Activated naive CD4-positive, alpha-beta T cell treated with anti-CD3 and anti-CD28 coated beads for 36 hours (primary cell): ENCODE measurements around the gene CFDP1. TPM values are rescaled to one million over a fixed set of nuclear protein-coding genes. Genes with fewer than 3 reads are reported as not detected.
"Not testable (repeated sequence)": the region's sequence is repeated elsewhere in the genome, so short reads cannot be mapped to it uniquely, and the experiment has no call there.

Experiments used
- CTCF ChIA-PET: fragments of 350-600 bp; sonication (Branson Sonifier 250); formaldehyde crosslinking; loops from one replicate; lab custom pipeline; 2021; ENCODE audit warnings: antibody characterized with exemption; lab: Charles Lee
- DNase-seq: peaks from one replicate; pipeline ENCODE4 v3.0.0-alpha.2; 2020
- H3K27ac Mint-ChIP-seq: one replicate; pipeline ENCODE4 v1.8.0; 2021; ENCODE audit warnings: mild to moderate bottlenecking, mixed read lengths
- H3K27me3 Mint-ChIP-seq: one replicate; pipeline ENCODE4 v1.8.0; 2021; ENCODE audit warnings: low read depth, mixed read lengths
- H3K36me3 Mint-ChIP-seq: one replicate; pipeline ENCODE4 v1.8.0; 2021; ENCODE audit warnings: low read depth, mixed read lengths
- H3K4me1 Mint-ChIP-seq: one replicate; pipeline ENCODE4 v1.8.0; 2021; ENCODE audit warnings: low read depth, mixed read lengths
- H3K4me3 Mint-ChIP-seq: one replicate; pipeline ENCODE4 v1.8.0; 2021; ENCODE audit warnings: mild to moderate bottlenecking, moderate library complexity, mixed read lengths
- H3K9me3 Mint-ChIP-seq: one replicate; pipeline ENCODE4 v1.8.0; 2021; ENCODE audit warnings: mixed read lengths
- intact Hi-C: fragments of 100-400 bp; cut with micrococcal nuclease; formaldehyde crosslinking; loops from one replicate; pipeline ENCODE4 v1.15.1; 2023
- total RNA-seq, 2 experiments: library from RNA; stranded (reverse); gene quantifications; one replicate each; pipeline ENCODE4 v1.2.3, GENCODE V29; 2021

CFDP1 gene
- total RNA-seq, 2 experiments from 2014 or later: 37.2 to 44.1 TPM

GRCh38 chr16:75293173-75293572, 140.1 kb downstream of the CFDP1 start:
- H3K27me3 Mint-ChIP-seq: peaks cover 2% of the 10 kb centered on the region

DNA sequence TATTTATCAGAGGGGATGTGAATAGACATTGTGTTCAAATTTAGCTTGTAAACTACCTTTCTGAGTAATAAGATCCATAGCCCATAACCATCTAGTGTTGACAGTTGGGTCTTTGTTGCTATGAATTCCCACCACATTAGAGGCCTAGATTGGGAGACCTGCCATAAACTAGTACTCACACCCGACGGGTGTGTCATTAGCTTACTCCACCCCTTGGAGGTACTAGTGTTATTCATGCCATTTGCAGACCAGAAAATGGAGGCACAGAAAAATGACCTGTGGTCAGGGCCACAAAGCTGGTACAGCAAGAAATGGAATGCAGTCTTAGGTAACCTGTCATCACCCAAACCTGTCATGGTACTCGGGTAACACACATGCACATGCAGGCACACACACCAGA, 140.6 kb downstream of the CFDP1 start:
- Mint-ChIP-seq H3K4me3 (no peak overlapping the region), H3K9me3 (no peaks in the 10 kb centered on the region), H3K4me1 (peaks cover 15% of the 10 kb centered on the region), H3K27ac (no peak overlapping the region), H3K36me3 (peaks cover 43% of the 10 kb centered on the region), H3K27me3 (peaks cover 2% of the 10 kb centered on the region)
- intact Hi-C loops: no loop called here
- DNase-seq: no peak
- CTCF ChIA-PET: interaction anchor here (1.0 kb wide), 1 partner anchor 110 kb away, joined by 3 read pairs; no protein-coding TSS in a partner anchor

More at GRCh38 chr16:75293173-75293572, 140.1 kb downstream of the CFDP1 start:
- Mint-ChIP-seq H3K9me3 (no peaks in the 10 kb centered on the region), H3K27ac (no peak overlapping the region), H3K4me3 (no peak overlapping the region), H3K4me1 (peaks cover 12% of the 10 kb centered on the region), H3K36me3 (peaks cover 48% of the 10 kb centered on the region)
- CTCF ChIA-PET: interaction anchor here (1.0 kb wide), 1 partner anchor 109 kb away, joined by 3 read pairs; no protein-coding TSS in a partner anchor
- intact Hi-C loops: no loop called here
- DNase-seq: no peak

DNA sequence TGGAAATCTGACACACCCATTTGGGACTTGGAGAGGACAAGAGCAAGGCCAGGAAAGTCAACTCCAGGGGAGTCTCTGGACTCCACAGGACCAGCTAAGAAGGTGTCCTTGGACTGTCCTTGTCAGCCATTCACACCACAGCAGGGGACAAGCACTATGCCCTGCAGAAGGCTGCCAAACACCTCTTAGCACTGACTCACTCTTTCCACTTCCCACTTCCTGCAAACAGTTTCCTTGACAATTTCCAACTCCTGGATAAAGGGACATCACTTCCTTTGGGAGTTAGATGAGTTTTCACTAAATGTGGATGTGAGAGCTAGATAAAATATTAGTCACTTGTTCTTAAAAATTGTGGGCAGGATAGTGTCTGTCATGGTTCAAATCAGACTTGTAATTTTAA, 144.1 kb downstream of the CFDP1 start:
- CTCF ChIA-PET: no interaction called here
- Mint-ChIP-seq H3K27me3 (peaks cover 3% of the 10 kb centered on the region), H3K36me3 (peaks cover 38% of the 10 kb centered on the region), H3K4me3 (no peak overlapping the region), H3K9me3 (no peaks in the 10 kb centered on the region), H3K4me1 (peaks cover 17% of the 10 kb centered on the region), H3K27ac (no peak overlapping the region)
- intact Hi-C loops: loop anchor here (2.0 kb wide), 1 partner anchor 30 kb away; no protein-coding TSS in a partner anchor
- no peak for DNase-seq

DNA sequence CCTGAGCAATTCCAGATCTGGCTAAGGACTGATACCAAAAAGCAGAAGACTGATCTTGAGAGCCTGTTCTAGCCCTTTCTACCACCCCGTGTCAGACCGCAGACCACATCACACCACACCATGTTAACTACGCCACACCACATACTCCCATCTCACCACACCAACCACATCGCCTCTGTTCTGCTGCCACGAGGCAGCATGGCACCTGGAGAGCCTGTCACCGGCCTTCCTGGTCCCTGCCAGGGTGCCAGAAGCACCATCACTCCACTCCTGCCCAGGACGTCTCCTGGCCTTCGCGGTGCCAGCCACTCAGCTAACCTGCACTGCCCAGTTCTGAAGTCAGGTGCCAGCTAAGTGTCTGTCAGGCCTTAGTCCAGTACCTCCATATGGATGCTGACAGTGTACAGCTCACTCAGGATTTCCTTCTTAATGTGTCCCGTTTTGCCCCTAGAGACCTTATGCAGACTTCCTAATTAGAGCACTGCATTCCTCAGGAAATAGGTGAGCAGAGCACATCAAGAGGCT, 144.6 kb downstream of the CFDP1 start:
- CTCF ChIA-PET: no interaction called here
- Mint-ChIP-seq H3K27me3 (peaks cover 3% of the 10 kb centered on the region), H3K27ac (no peak overlapping the region), H3K36me3 (peaks cover 34% of the 10 kb centered on the region), H3K4me3 (no peak overlapping the region), H3K4me1 (peaks cover 17% of the 10 kb centered on the region), H3K9me3 (no peaks in the 10 kb centered on the region)
- intact Hi-C loops: loop anchor here (1.0 to 2.0 kb wide), 2 partner anchors 17 to 30 kb away; no protein-coding TSS in a partner anchor
- DNase-seq: peak; percentile 82

- Mint-ChIP-seq H3K36me3 (peaks cover 30% of the 10 kb centered on the region), H3K4me3 (no peak overlapping the region), H3K27ac (no peak overlapping the region), H3K27me3 (peaks cover 3% of the 10 kb centered on the region), H3K4me1 (peaks cover 17% of the 10 kb centered on the region), H3K9me3 (no peaks in the 10 kb centered on the region)
- CTCF ChIA-PET: no interaction called here
- DNase-seq: no peak
- intact Hi-C loops: loop anchor here (1.0 to 2.0 kb wide), 2 partner anchors 17 to 31 kb away; no protein-coding TSS in a partner anchor
Observed at GRCh38 chr16:75288181-75288580, 145.1 kb downstream of the CFDP1 start.

DNA sequence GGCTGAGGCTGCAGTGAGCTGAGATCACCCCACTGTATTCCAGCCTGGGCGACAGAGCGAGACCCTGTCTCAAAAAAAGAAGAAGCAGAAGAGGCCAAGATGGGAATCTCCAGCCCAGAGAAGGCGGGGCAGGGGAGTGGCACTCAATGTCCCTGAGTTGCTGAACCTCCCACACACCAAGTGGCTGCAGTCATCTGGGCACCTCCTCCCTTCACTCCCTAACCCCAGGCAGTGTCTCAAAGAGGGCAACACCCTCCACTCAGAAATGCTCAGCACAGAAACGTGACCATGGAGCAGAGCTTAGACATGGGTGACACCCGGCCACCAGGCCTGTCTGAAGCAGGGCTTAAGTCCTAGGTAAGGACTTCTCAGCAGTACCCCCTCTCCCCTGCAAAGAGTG, 145.6 kb downstream of the CFDP1 start:
- H3K9me3 Mint-ChIP-seq: no peaks in the 10 kb centered on the region
- peaks cover 17% of the 10 kb centered on the region for H3K4me1 Mint-ChIP-seq
- CTCF ChIA-PET: no interaction called here
- no peak overlapping the region for H3K27ac Mint-ChIP-seq
- peaks cover 27% of the 10 kb centered on the region for H3K36me3 Mint-ChIP-seq
- no peak overlapping the region for H3K4me3 Mint-ChIP-seq
- intact Hi-C loops: loop anchor here (1.0 to 2.0 kb wide), 2 partner anchors 18 to 31 kb away; no protein-coding TSS in a partner anchor
- no peak for DNase-seq
- peaks cover 3% of the 10 kb centered on the region for H3K27me3 Mint-ChIP-seq

- intact Hi-C loops: no loop called here
- Mint-ChIP-seq H3K4me1 (peaks cover 17% of the 10 kb centered on the region), H3K27me3 (peaks cover 3% of the 10 kb centered on the region), H3K4me3 (no peak overlapping the region), H3K27ac (no peak overlapping the region), H3K9me3 (no peaks in the 10 kb centered on the region), H3K36me3 (peaks cover 16% of the 10 kb centered on the region)
- no peak for DNase-seq
- CTCF ChIA-PET: no interaction called here
Observed at GRCh38 chr16:75286389-75286788, 146.9 kb downstream of the CFDP1 start.

DNA sequence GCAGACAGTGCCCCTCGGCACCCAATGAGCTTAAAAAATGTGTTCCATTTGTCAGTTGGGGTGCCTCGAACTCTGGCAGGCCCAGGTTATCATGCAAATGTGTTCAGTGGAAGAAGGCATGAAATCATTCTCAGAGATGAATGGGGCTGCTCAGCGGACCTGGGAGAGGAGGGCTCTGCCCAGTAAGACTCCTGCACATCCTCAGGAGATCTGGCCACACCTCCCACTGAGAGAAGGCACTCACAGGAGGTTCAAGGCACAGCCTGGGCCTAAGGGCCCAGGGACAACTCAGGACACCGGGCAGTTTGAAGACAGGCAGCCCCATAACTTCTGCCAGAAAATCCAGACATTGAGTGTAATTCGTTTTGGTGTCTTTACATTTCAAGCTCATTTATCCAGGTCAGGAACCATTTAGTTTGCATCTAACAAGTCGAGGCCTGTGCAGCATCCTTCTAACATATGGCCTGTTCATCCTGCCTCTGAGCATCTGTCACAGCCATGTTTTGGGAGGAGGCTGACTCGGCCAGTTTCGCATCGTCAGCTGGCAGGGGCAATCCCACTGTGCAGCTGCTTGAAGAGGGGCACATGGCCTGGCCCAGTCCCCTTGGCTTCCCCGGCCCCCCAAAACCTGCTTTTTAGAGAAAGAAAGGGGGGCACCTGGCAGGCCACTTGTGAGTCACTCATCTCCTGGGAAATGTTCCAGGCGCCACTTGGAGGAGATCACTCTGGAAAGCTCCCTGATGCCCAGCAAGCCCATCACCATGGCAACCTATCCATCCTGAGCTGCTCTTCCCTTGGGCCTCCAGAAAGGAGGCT, 150.6 kb downstream of the CFDP1 start:
- peaks cover 10% of the 10 kb centered on the region for H3K27me3 Mint-ChIP-seq
- no peak for DNase-seq
- H3K4me1 Mint-ChIP-seq: peaks cover 2% of the 10 kb centered on the region

GRCh38 chr16:75281826-75282225, 151.5 kb downstream of the CFDP1 start:
- Mint-ChIP-seq H3K4me3 (no peak overlapping the region), H3K27me3 (peaks cover 9% of the 10 kb centered on the region), H3K27ac (no peak overlapping the region), H3K9me3 (no peaks in the 10 kb centered on the region), H3K4me1 (no peaks in the 10 kb centered on the region), H3K36me3 (peaks cover 5% of the 10 kb centered on the region)
- intact Hi-C loops: no loop called here
- CTCF ChIA-PET: interaction anchor here (0.6 to 1.5 kb wide), 3 partner anchors 48 to 264 kb away, joined by 3 to 5 read pairs (median 4); no protein-coding TSS in a partner anchor
- no peak for DNase-seq

More for the DNA sequence above, 150.6 kb downstream of the CFDP1 start:
- Mint-ChIP-seq H3K4me3 (no peak overlapping the region), H3K9me3 (no peaks in the 10 kb centered on the region), H3K36me3 (peaks cover 5% of the 10 kb centered on the region), H3K27ac (no peak overlapping the region)
- CTCF ChIA-PET: interaction anchor here (0.6 to 1.5 kb wide), 3 partner anchors 84 to 263 kb away, joined by 3 to 5 read pairs (median 3); no protein-coding TSS in a partner anchor
- intact Hi-C loops: no loop called here

DNA sequence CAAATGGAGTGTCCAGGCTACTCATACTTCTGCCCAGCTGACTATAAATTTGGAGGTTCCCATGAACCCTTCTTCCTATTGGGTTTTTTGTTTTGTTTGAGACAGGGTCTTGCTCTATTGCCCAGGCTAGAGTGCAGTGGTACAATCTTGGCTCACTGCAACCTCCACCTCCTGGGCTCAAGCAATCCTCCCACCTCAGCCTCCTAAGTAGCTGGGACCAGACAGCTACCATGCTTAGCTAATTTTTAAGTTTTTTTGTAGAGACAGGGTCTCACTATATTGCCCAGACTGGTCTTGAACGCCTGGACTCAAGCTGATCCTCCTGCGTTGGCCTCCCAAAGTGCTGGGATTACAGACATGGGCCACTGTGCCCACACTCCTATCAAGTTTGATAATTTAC, 152.3 kb downstream of the CFDP1 start:
- intact Hi-C loops, H3K36me3 Mint-ChIP-seq, H3K9me3 Mint-ChIP-seq, H3K27me3 Mint-ChIP-seq, DNase-seq, H3K27ac Mint-ChIP-seq, H3K4me3 Mint-ChIP-seq, H3K4me1 Mint-ChIP-seq: not testable (repeated sequence)
- CTCF ChIA-PET: interaction anchor here (1.3 to 2.0 kb wide), 3 partner anchors 47 to 82 kb away, joined by 4 to 6 read pairs (median 5); no protein-coding TSS in a partner anchor

DNA sequence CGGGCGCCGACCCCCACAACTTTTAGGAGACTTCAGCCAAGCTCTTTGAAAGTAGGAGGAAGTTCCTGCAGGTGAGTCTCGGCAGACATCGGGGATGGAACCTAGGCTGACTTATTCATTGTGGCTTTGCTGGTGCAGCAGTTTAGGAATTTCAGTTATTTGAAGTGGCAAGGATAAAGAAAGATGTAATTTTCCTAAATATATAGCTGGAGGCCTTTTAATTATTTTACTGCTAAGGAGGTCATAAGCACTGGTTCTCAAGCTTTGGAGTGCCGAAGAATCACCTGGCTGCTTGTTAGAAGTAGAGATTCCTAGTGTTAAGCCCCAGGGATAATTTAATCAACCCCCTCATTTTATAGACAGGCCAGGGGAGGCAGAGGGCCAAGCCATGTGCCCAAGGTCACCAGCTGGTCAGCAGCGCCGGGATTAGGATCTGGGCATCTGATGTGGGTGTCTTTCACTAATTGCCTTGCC, 152.9 kb downstream of the CFDP1 start:
- H3K27ac Mint-ChIP-seq: no peak overlapping the region
- no peaks in the 10 kb centered on the region for H3K4me1 Mint-ChIP-seq
- H3K27me3 Mint-ChIP-seq: peaks cover 8% of the 10 kb centered on the region
- DNase-seq: no peak
- no peak overlapping the region for H3K4me3 Mint-ChIP-seq
- intact Hi-C loops: no loop called here
- H3K9me3 Mint-ChIP-seq: no peaks in the 10 kb centered on the region
- CTCF ChIA-PET: interaction anchor here (2.0 kb wide), 1 partner anchor 46 kb away, joined by 6 read pairs; no protein-coding TSS in a partner anchor
- H3K36me3 Mint-ChIP-seq: no peaks in the 10 kb centered on the region

GRCh38 chr16:75279305-75279704, 154.0 kb downstream of the CFDP1 start:
- Mint-ChIP-seq H3K9me3 (no peaks in the 10 kb centered on the region), H3K4me3 (no peak overlapping the region), H3K27me3 (peaks cover 8% of the 10 kb centered on the region), H3K36me3 (no peaks in the 10 kb centered on the region), H3K4me1 (peaks cover 2% of the 10 kb centered on the region), H3K27ac (no peak overlapping the region)
- CTCF ChIA-PET: interaction anchor here (0.6 to 2.0 kb wide), 3 partner anchors 29 to 80 kb away, joined by 3 to 6 read pairs (median 5); no protein-coding TSS in a partner anchor
- intact Hi-C loops: no loop called here
- no peak for DNase-seq
